Measurements from ENCODE around the gene C1QL4. TPM values are rescaled to one million over a fixed set of nuclear protein-coding genes. Genes with fewer than 3 reads are reported as not detected.

C1QL4 gene
- total and polyA plus RNA-seq, 9 of the 15 experiments (the other 6 are each of a cell fraction or from before 2014, with no cell fraction given): 0.08 to 2.1 (median 0.31) TPM

DNA sequence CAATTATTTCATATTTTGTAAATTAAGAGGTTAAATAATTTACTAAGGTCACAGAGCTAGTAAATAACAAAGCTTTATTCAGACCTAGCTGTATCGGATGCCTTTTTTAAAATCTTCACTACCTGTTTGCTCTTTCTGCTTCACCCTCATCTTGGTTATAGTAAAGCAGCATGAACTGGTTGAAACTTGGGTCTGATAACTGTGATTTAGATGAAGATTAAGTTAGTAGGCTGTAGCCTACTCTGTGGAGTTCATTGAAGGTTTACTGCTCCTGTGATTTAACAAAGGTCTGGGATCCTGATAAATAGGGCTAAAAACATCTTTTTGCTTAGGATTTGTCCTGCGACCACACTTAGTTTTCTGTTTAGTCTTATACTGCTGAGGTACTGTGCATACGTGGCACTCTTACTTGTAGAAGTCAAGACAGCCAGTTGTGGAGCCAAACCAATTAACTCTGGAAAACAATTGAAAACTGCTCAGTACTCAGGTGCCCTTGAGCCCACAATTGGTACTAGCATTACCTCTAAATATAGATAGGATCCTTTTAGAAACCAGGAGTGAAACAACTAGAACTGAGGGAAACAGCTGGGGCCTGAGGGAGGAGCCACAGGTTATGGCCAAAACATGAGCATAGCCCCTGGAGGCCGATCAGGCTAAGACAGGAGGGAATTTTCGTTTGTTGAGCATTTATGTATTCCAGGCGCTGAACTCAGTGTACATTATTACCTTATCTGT, 32.6 kb upstream of the C1QL4 start:
- peak overlapping the region in 1 of 2 experiments; percentile 9; a peak in 2 of 4 replicates for H3K9ac ChIP-seq (ENCODE audit: insufficient read depth in 1 of 2, low read depth in 2 of 2, low read length in 2 of 2)
- ChIA-PET CTCF (ENCODE audit: low intra/inter-chr PET ratio) (interaction anchor here (1.1 kb wide), 1 partner anchor 145 kb away, joined by 3 read pairs; no protein-coding TSS in a partner anchor), POLR2A (interaction anchor here (0.6 to 1.5 kb wide), 6 partner anchors 9 to 661 kb away, joined by 3 to 5 read pairs (median 3); partner anchors contain the start of gene TUBA1C)
- FAIRE-seq: peak; percentile 89
- H3K79me2 ChIP-seq (ENCODE audit: control insufficient read depth, insufficient read depth, low read length): peaks cover 55% of the 10 kb centered on the region
- DNase-seq (ENCODE audit: extremely low read depth in 1 of 4, low spot score in 3 of 4): peak; percentile 43 to 77 (median 58)
- peak; percentile 63 for ATAC-seq
- peaks cover 10% of the 10 kb centered on the region; the same call in 1 of the 3 replicates for H3K36me3 ChIP-seq (ENCODE audit: control insufficient read depth, insufficient read depth, low read length)
- 29% methylated on average over 6 of the region's 6 CpGs for WGBS (ENCODE audit: insufficient coverage, low coverage, missing lambda C conversion rate)
- BruUV-seq (replicated peaks): no TSS peak
- no peaks in the 10 kb centered on the region for H4K20me1 ChIP-seq (replicated peaks; ENCODE audit: control insufficient read depth, insufficient read depth, low read length)
- no peaks in the 10 kb centered on the region for H3K9me1 ChIP-seq (ENCODE audit: control insufficient read depth, insufficient read depth, low read length)
- intact Hi-C loops (cut with micrococcal nuclease) (loop anchor here (5.0 kb wide), 1 partner anchor 53 kb away; no protein-coding TSS in a partner anchor), in situ Hi-C loops (cut with MboI) (no loop called here)
- H3K27me3 ChIP-seq (ENCODE audit: control insufficient read depth in 2 of 2, insufficient read depth in 2 of 2, low read length in 2 of 2): no peaks in the 10 kb centered on the region
- H3K9me3 ChIP-seq (replicated peaks; ENCODE audit: control insufficient read depth, insufficient read depth, low read depth, low read length): no peaks in the 10 kb centered on the region
- H3K27ac ChIP-seq (ENCODE audit: extremely low read depth, low read depth, low read length): peak overlapping the region; percentile 17; the same call in 2 of the 3 replicates
- peak overlapping the region; percentile 56 for H3K4me2 ChIP-seq (ENCODE audit: insufficient read depth, low read length)
- H3K4me3 ChIP-seq: no peak overlapping the region
- peaks cover 12 to 25% of the 10 kb centered on the region in 2 experiments; a peak in 3 of 5 replicates for H3K4me1 ChIP-seq (replicated peaks in 1 of 2; ENCODE audit: control insufficient read depth in 2 of 2, insufficient read depth in 2 of 2, low read length in 2 of 2)
- 0 out of 2 replicates have a peak overlapping the region, but pooled peaks have one; percentile 40 for H2AFZ ChIP-seq (ENCODE audit: low read depth, low read length)
- TF ChIP-seq STAT5B (CRISPR knock-in tag; IDR thresholded peaks at IDR 0.05): no peak
- TF ChIP-seq RAD21 (CRISPR knock-in tag; conservative IDR thresholded peaks at IDR 0.05 in 1 of 2, IDR thresholded peaks at IDR 0.05 in 1 of 2): peak in 1 of 2 experiments; percentile 43; a peak in 1 of 4 replicates
- TF ChIP-seq, protein P1, sequence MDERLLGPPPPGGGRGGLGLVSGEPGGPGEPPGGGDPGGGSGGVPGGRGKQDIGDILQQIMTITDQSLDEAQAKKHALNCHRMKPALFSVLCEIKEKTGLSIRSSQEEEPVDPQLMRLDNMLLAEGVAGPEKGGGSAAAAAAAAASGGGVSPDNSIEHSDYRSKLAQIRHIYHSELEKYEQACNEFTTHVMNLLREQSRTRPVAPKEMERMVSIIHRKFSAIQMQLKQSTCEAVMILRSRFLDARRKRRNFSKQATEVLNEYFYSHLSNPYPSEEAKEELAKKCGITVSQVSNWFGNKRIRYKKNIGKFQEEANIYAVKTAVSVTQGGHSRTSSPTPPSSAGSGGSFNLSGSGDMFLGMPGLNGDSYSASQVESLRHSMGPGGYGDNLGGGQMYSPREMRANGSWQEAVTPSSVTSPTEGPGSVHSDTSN (CRISPR knock-in tag; IDR thresholded peaks at IDR 0.05; ENCODE audit: low read depth): no peak
- TF ChIP-seq, protein P1 (tag; conservative IDR thresholded peaks at IDR 0.05; ENCODE audit: low read depth): no peak
- no peak for TF ChIP-seq U2AF2 (optimal IDR thresholded peaks at IDR 0.05; ENCODE audit: low read depth, low read length)
- no peak for TF ChIP-seq SNIP1 (IDR thresholded peaks at IDR 0.05; ENCODE audit: low read depth)
- TF ChIP-seq, protein P2, sequence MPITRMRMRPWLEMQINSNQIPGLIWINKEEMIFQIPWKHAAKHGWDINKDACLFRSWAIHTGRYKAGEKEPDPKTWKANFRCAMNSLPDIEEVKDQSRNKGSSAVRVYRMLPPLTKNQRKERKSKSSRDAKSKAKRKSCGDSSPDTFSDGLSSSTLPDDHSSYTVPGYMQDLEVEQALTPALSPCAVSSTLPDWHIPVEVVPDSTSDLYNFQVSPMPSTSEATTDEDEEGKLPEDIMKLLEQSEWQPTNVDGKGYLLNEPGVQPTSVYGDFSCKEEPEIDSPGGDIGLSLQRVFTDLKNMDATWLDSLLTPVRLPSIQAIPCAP (CRISPR knock-in tag; IDR thresholded peaks at IDR 0.05; ENCODE audit: borderline replicate concordance): no peak
- TF ChIP-seq SIN3A (IDR thresholded peaks at IDR 0.05; ENCODE audit: borderline replicate concordance in 2 of 2, control insufficient read depth in 1 of 2, low read depth in 2 of 2, low read length in 2 of 2): peak in 1 of 2 experiments; percentile 59; a peak in 1 of 4 replicates
- TF ChIP-seq ZNF431 (CRISPR knock-in tag; IDR thresholded peaks at IDR 0.05): no peak
- TF ChIP-seq ZFP1 (CRISPR knock-in tag; IDR thresholded peaks at IDR 0.05): no peak
- TF ChIP-seq ZNF589 (CRISPR knock-in tag; IDR thresholded peaks at IDR 0.05; ENCODE audit: low read depth): no peak
- TF ChIP-seq, protein P3, sequence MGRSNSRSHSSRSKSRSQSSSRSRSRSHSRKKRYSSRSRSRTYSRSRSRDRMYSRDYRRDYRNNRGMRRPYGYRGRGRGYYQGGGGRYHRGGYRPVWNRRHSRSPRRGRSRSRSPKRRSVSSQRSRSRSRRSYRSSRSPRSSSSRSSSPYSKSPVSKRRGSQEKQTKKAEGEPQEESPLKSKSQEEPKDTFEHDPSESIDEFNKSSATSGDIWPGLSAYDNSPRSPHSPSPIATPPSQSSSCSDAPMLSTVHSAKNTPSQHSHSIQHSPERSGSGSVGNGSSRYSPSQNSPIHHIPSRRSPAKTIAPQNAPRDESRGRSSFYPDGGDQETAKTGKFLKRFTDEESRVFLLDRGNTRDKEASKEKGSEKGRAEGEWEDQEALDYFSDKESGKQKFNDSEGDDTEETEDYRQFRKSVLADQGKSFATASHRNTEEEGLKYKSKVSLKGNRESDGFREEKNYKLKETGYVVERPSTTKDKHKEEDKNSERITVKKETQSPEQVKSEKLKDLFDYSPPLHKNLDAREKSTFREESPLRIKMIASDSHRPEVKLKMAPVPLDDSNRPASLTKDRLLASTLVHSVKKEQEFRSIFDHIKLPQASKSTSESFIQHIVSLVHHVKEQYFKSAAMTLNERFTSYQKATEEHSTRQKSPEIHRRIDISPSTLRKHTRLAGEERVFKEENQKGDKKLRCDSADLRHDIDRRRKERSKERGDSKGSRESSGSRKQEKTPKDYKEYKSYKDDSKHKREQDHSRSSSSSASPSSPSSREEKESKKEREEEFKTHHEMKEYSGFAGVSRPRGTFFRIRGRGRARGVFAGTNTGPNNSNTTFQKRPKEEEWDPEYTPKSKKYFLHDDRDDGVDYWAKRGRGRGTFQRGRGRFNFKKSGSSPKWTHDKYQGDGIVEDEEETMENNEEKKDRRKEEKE (IDR thresholded peaks at IDR 0.05; ENCODE audit: borderline replicate concordance in 1 of 2, control insufficient read depth in 1 of 2, low read depth in 2 of 2, low read length in 1 of 2): no peak

Measured in K562 (cell line).